NT2/D1 (cell line): Measurements from ENCODE around the gene PODXL2.

Experiments used
- SUZ12 ChIP-seq: IDR thresholded peaks from 2 replicates; pipeline ENCODE4 v1.6.1; 2011; ENCODE audit not compliant: insufficient read length, insufficient read depth; ENCODE audit errors: extremely low read depth
- YY1 ChIP-seq: IDR thresholded peaks from 2 replicates; pipeline ENCODE4 v1.6.1; 2011; ENCODE audit not compliant: insufficient read length, insufficient read depth
- ZNF274 ChIP-seq: IDR thresholded peaks from 2 replicates; pipeline ENCODE4 v1.6.1; 2011; ENCODE audit warnings: mild to moderate bottlenecking, low read depth, low read length

DNA sequence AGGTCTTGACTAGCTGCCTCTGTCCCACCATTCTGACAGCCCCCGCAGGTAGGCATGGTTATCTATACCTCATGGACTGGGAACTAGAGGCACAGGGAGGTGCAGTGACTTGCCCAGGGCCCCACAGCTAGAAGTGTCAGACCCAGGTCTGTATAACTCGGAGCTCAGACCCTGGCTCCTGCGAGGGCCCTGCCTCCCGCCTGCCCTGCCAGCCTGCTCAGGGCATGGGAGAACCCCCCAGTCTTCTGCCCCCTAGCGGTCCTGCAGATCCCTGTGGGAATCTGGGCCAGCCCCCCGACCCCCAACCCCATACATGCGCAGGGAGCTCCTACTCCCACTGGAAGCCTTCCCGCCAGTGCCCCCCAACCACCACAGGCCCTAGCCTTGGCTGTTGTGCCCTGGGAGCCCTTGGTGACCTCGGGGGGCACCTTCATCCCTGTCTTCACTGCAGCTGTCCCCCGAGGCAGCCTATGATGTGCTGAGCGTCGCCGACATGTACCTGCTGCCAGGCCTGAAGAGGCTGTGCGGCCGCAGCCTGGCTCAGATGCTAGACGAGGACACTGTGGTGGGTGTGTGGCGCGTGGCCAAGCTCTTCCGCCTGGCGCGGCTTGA is 50.7 kb downstream of the PODXL2 start:
- TF ChIP-seq YY1 (no peak), ZNF274 (no peak), SUZ12 (no peak)
